ENCODE measurements around the gene ZNF691.

GRCh38 chr1:42817976-42818375, 28.4 kb upstream of the ZNF691 start:
- TF ChIP-seq, protein P1, sequence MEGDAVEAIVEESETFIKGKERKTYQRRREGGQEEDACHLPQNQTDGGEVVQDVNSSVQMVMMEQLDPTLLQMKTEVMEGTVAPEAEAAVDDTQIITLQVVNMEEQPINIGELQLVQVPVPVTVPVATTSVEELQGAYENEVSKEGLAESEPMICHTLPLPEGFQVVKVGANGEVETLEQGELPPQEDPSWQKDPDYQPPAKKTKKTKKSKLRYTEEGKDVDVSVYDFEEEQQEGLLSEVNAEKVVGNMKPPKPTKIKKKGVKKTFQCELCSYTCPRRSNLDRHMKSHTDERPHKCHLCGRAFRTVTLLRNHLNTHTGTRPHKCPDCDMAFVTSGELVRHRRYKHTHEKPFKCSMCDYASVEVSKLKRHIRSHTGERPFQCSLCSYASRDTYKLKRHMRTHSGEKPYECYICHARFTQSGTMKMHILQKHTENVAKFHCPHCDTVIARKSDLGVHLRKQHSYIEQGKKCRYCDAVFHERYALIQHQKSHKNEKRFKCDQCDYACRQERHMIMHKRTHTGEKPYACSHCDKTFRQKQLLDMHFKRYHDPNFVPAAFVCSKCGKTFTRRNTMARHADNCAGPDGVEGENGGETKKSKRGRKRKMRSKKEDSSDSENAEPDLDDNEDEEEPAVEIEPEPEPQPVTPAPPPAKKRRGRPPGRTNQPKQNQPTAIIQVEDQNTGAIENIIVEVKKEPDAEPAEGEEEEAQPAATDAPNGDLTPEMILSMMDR (IDR thresholded peaks at IDR 0.05; ENCODE audit: poor library complexity) = no peak
- TF ChIP-seq EZH2 (IDR thresholded peaks at IDR 0.05; ENCODE audit: borderline replicate concordance) = no peak
- TF ChIP-seq EZH2phosphoT487 (IDR thresholded peaks at IDR 0.05; ENCODE audit: low read depth, severe bottlenecking, unreplicated experiment) = no peak
